CD4-positive, alpha-beta T cell treated with Interleukin-2 at 100 ng/mL for 4 hours (primary cell): ENCODE measurements around the gene EBI3.
A peak's percentile ranks its signal among the peaks of the same experiment; 100 is the strongest.
"Not testable (repeated sequence)": the region's sequence is repeated elsewhere in the genome, so short reads cannot be mapped to it uniquely, and the experiment has no call there.

Source experiments
- DNase-seq: peaks from one replicate; pipeline ENCODE4 v3.0.0-alpha.2; 2020; ENCODE audit warnings: low spot score

The EBI3 gene

DNA sequence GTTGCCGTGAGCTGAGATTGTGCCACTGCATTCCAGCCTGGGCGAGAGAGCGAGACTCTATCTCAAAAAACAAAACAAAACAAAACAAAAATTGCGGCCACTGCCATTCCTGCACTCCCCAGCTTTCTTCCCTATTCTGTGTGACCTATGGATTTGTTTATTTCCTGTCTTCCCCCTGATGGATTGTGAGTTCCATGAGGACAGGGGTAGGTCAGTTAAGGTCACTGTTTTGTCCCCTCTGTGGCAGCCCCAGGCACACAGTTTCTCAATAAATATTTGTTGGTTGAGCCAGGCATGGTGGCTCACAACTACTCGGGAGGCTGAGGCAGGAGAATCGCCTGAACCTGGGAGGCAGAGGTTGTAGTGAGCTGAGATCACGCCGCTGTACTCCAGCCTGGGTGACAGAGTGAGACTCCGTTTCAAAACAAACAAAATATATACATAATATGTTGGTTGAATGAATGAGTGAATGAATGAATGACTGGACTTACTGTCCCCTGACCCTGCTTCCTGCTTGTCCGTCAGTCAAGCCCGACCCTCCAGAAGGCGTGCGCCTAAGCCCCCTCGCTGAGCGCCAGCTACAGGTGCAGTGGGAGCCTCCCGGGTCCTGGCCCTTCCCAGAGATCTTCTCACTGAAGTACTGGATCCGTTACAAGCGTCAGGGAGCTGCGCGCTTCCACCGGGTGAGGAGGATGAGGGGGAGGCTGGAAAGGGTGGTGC, 5.0 kb downstream of the EBI3 start:
- DNase-seq: no peak

GRCh38 chr19:4234862-4235201, 5.5 kb downstream of the EBI3 start:
- DNase-seq: no peak

GRCh38 chr19:4237510-4237909, 8.2 kb downstream of the EBI3 start:
- not testable (repeated sequence) for DNase-seq

DNA sequence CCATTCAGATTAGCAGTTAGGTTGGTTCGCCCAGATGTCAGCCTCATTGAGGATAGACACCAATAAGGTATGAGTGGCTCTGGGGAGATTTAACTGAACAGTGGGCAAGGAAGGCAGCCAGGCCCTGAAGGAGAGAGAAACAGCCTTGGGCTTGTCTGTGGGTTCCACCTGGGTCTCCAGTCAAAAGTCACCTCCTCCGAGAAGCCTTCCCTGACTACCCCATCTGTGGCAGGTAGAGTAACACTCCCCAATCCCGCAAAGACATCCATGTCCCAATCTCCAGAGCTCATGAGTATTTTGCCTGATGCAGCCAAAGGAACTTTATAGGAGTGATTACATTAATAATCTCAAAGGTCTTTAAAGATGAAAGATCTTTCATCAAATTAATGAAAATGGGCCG, 9.5 kb downstream of the EBI3 start:
- DNase-seq: no peak

GRCh38 chr19:4241824-4242430, 12.6 kb downstream of the EBI3 start:
- no peak for DNase-seq

- not testable (repeated sequence) for DNase-seq
Measured at GRCh38 chr19:4245938-4246337, 16.6 kb downstream of the EBI3 start.

GRCh38 chr19:4246767-4247593, 17.7 kb downstream of the EBI3 start, which contains the start of gene YJU2:
Gene YJU2, plus strand, starts transcription at chr19:4247080. Its CDS starts 67 bp downstream, at chr19:4247147.
- DNase-seq: peak; percentile 99

- no peak for DNase-seq
Measured at GRCh38 chr19:4256563-4256962, 27.2 kb downstream of the EBI3 start.

DNA sequence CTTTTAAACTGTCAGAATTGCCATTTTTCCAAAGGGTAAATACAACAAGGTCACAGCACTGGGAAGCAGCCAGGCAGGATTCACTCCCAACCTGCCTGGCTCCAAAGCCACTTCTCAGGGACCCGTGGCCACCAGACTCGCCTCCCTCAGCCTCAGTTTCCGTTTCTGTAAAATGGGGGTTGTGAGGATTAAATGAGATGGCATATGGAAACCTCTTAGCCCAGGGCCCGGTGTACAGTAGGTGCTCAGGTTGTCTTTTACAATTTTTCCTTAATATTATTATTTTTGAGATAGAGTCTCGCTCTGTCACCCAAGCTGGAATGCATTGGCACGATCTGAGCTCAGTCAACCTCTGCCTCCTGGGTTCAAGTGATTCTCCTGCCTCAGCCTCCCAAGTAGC, 27.7 kb downstream of the EBI3 start:
- DNase-seq: no peak

DNA sequence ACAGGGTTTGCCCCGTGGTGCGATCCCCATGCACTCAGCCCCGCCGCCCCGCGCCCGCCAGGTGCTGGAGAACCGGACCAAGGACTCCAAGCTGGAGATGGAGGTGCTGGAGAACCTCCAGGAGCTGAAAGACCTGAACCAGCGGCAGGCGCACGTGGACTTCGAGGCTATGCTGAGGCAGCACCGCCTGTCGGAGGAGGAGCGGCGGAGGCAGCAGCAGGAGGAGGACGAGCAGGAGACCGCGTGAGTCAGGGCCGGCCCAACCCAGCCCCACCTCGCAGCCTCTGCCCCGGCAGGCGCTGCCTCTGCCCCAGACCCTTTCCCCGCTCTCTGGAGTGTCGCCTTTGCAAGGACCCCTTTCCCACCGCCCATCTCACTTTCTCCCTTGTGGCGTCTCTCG, 28.9 kb downstream of the EBI3 start:
- DNase-seq: no peak

DNA sequence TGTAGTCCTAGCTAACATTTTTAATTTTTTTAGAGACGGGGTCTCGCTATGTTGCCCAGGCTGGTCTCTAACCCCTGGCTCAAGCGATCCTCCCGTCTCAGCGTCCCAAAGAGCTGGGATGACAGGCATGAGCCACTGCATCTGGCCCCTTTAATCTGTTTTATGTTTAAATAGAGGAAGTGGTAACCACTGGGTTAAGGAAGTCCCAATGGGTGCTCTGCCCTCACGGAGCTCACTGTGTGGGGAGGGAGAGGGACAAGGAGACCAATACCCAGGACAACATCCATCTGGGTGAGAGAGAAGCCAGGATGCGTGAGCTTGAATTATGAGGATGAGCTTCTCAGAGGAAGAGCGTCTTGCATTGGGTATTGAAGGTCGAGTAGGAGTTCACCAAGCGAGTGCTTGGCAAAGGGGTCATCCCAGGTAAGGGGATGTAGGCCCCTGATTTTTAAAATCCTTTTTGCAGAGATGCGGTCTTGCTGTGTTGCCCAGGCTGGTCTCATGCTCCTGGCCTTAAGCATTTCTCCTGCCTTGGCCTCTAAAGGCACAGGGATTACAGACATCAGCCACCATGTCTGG, 31.4 kb downstream of the EBI3 start:
- DNase-seq: no peak

DNA sequence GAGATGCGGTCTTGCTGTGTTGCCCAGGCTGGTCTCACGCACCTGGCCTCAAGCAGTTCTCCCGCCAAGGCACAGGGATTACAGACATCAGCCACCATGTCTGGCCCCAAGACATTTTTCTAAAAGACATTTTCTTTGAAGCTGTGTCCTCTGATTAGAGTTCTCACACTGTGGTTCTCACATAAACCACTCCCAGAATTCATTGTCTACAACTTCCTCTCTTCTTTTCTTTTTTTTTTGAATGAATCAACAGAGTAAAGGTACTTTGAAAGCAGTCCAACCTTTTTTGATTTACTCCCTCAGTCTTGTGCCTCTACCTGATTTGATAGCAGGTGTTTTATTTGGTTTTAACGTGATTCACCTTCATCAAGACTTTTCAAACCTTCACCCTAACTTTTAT, 35.5 kb downstream of the EBI3 start:
- DNase-seq: peak; percentile 12

DNA sequence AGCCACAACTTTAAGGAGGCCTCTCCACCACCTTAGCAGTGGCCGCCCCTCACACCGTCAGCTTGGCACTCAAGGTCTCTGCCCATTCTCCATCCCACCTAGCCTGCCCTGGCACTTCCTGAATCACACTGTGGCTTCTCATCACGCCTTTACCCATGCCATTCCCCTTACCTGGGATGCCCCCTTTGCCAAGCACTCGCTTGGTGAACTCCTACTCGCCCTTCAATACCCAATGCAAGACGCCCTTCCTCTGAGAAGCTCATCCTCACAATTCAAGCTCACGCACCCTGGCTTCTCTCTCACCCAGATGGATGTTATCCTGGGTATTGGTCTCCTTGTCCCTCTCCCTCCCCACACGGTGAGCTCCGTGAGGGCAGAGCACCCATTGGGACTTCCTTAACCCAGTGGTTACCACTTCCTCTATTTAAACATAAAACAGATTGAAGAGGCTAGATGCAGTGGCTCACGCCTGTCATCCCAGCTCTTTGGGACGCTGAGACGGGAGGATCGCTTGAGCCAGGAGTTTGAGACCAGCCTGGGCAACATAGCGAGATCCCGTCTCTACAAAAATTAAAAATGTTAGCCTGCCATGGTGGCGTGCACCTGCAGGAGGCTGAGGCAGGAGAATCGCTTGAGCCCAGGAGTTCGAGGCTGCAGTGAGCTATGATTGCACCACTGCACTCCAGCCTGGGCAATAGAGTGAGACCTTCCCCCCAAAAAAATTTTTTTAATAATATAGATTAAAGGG, 37.1 kb downstream of the EBI3 start:
- no peak for DNase-seq

DNA sequence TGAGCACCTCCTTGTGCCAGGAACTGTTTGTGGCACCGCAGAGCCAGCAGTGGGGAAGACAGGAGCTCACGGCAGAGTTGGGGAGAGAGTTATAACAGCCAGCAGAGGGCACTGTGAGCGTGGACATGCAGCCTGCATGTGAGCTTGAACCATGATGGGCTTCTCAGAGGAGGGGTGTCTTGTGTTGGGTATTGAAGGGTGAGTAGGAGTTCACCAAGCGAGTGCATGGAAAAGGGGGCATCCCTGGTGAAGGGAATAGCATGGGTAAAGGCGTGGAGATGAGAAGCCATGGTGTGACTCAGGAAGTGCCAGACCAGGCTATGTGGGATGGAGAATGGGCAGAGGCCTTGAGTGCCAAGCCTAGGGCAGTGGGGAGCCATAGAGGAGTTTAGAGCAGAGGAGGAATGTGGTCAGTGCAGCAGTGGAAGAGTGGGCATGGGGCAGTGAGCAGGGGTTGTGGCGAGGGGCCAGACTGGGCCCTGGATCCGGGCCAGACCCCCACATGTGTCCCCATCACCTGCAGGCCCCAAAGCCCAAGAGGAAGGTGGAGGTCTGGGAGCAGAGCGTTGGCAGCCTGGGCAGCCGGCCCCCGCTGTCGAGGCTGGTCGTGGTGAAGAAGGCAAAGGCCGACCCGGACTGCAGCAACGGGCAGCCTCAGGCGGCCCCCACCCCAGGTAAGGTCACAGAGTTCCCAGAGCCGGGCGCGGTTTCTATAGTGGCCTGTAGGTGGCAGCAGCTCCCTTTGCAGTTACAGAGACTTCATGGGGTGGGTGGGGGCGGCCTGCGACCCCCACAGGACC, 38.0 kb downstream of the EBI3 start:
- DNase-seq: peak; percentile 50

- DNase-seq: no peak
Measured at GRCh38 chr19:4267901-4268815, 38.8 kb downstream of the EBI3 start.

GRCh38 chr19:4268816-4269430, 39.6 kb downstream of the EBI3 start:
- no peak for DNase-seq

DNA sequence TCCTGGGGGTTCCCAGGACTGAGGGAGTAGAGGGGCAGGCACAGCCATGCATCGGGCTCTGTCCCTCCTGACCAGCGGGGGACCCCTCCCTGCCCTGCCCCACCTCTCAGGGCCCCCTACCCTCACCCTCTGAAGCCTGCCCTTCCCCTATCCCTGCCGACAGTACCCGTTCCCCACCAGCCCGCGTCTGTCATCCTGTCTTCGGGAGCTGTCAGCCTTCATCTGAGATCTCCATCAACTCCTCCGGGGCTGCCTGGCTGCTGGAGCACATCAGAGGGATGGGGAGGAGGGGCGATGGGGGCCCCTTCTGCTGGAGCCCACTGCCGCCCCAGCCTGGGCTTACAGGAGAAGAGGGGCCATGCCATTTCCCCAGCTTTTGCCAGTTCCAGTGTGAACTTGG, 43.6 kb downstream of the EBI3 start:
- no peak for DNase-seq

DNA sequence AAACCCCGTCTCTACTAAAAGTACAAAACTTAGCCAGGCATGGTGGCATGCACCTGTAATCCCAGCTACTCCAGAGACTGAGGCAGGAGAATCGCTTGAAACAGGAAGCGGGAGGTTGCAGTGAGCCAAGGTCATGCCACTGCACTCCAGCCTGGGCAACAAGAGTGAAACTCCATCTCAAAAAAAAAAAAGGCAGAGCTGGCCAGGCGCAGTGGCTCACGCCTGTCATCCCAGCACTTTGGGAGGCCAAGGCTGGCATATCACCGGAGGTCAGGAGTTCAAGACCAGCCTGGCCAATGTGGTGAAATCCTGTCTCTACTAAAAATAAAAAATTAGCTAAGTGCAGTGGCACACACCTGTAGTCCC, 45.0 kb downstream of the EBI3 start:
- not testable (repeated sequence) for DNase-seq

GRCh38 chr19:4277191-4277696, 47.9 kb downstream of the EBI3 start:
- DNase-seq: no peak
